Measurements from ENCODE around the gene MRPL1.

MRPL1 gene

DNA sequence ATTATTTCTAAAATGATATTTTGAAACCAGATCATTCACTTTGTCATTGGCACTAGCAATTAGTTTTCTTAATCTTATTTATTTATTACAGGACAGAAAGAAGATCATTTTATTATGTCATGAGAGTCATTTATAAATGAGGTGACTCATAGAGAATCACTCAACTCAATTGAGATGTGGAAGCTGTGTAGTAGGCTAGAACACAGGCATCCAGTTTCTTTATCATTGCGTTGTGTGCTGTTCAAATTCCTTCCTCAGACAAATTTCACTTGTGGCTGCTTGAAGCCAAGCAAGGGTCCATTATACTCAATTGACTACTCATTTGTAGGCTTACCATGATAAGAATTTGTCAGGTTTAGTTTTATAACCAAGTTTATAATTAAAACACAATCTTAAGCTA is 87.6 kb downstream of the MRPL1 start:
- no peak for DNase-seq (ENCODE audit: low read depth)
- TF ChIP-seq, protein P1, sequence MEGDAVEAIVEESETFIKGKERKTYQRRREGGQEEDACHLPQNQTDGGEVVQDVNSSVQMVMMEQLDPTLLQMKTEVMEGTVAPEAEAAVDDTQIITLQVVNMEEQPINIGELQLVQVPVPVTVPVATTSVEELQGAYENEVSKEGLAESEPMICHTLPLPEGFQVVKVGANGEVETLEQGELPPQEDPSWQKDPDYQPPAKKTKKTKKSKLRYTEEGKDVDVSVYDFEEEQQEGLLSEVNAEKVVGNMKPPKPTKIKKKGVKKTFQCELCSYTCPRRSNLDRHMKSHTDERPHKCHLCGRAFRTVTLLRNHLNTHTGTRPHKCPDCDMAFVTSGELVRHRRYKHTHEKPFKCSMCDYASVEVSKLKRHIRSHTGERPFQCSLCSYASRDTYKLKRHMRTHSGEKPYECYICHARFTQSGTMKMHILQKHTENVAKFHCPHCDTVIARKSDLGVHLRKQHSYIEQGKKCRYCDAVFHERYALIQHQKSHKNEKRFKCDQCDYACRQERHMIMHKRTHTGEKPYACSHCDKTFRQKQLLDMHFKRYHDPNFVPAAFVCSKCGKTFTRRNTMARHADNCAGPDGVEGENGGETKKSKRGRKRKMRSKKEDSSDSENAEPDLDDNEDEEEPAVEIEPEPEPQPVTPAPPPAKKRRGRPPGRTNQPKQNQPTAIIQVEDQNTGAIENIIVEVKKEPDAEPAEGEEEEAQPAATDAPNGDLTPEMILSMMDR (IDR thresholded peaks at IDR 0.05; ENCODE audit: control insufficient read depth, insufficient read depth, low read depth, low read length, missing control alignments): no peak
- no peak overlapping the region for H3K4me3 ChIP-seq (ENCODE audit: control insufficient read depth, low read depth, low read length)

GRCh38 chr4:77952457-77952856 is 89.8 kb downstream of the MRPL1 start:
- no peak overlapping the region for H3K4me3 ChIP-seq (ENCODE audit: control insufficient read depth, low read depth, low read length)
- TF ChIP-seq, protein P1 (IDR thresholded peaks at IDR 0.05; ENCODE audit: control insufficient read depth, insufficient read depth, low read depth, low read length, missing control alignments): no peak
- no peak for DNase-seq (ENCODE audit: low read depth)

DNA sequence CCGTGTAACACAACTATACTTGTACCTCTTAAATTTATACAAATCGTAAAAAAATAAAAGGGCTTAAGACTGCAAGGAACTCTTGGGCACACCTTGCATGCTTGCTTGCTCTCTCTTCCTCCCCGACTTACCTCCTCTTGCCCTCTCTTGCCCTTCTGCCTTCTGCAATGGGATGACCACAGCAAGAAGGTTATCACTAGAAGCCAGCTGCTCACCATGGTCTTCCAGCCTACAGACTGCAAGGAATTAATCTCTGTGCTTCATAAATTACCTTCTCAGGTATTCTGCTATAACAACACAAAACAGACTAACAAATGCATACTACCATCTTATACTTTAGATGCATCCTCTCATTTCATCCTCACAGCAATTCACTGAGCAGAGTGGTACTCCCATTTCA is 92.1 kb downstream of the MRPL1 start:
- no peak overlapping the region for H3K4me3 ChIP-seq (ENCODE audit: control insufficient read depth, low read depth, low read length)
- TF ChIP-seq, protein P1 (IDR thresholded peaks at IDR 0.05; ENCODE audit: control insufficient read depth, insufficient read depth, low read depth, low read length, missing control alignments): no peak
- no peak for DNase-seq (ENCODE audit: low read depth)

GRCh38 chr4:77956917-77957316 is 94.3 kb downstream of the MRPL1 start:
- no peak overlapping the region for H3K4me3 ChIP-seq (ENCODE audit: control insufficient read depth, low read depth, low read length)
- no peak for DNase-seq (ENCODE audit: low read depth)
- TF ChIP-seq, protein P1 (IDR thresholded peaks at IDR 0.05; ENCODE audit: control insufficient read depth, insufficient read depth, low read depth, low read length, missing control alignments): no peak

GRCh38 chr4:77958897-77959296 is 96.3 kb downstream of the MRPL1 start:
- no peak for DNase-seq (ENCODE audit: low read depth)
- TF ChIP-seq, protein P1 (IDR thresholded peaks at IDR 0.05; ENCODE audit: control insufficient read depth, insufficient read depth, low read depth, low read length, missing control alignments): no peak

DNA sequence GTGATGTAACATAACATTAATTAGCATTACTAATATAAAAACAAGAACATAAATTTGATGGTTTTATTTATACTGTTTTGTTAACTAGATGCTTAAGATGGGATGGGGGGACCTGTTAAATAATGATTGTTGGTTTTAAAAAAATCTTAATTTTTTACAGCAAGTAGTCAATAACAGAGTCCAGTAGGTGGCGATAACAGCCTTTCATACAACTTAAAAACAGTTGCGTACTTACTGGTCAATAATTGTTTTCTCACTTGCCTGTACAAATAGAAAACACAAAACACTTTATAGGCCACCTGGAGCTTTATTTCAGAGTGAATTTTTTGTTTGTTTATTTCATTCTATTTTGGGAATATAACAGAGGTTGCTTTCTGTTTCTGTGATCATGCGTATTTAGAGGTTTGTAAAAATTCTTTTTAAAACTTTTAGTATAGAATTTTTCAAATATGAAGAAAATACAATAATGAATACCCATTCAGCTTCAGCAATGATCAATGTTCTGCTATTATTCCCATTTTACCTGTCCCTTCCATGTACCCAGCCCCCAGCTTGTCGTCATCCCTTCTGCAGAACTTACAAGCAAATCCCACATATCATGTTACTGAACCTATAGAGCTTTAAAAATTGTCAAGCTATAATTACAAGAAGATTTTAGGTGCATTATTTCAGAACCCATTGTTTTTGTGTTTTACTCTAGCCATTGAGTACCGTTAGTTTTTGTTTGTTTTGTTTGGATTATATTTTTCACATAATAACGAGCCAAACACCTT is 97.1 kb downstream of the MRPL1 start:
- TF ChIP-seq, protein P1 (IDR thresholded peaks at IDR 0.05; ENCODE audit: control insufficient read depth, insufficient read depth, low read depth, low read length, missing control alignments): peak; percentile 46
- no peak overlapping the region for H3K4me3 ChIP-seq (ENCODE audit: control insufficient read depth, low read depth, low read length)
- peak; percentile 18 for DNase-seq (ENCODE audit: low read depth)

More at GRCh38 chr4:77958897-77959296, 96.3 kb downstream of the MRPL1 start:
- no peak overlapping the region for H3K4me3 ChIP-seq (ENCODE audit: control insufficient read depth, low read depth, low read length)
